ENCODE data around the gene ELL. TPM values are rescaled to one million over a fixed set of nuclear protein-coding genes. Genes with fewer than 3 reads are reported as not detected.

Gene ELL
- total and polyA plus RNA-seq, 2 experiments from 2014 or later: 11.3 to 20.1 TPM

DNA sequence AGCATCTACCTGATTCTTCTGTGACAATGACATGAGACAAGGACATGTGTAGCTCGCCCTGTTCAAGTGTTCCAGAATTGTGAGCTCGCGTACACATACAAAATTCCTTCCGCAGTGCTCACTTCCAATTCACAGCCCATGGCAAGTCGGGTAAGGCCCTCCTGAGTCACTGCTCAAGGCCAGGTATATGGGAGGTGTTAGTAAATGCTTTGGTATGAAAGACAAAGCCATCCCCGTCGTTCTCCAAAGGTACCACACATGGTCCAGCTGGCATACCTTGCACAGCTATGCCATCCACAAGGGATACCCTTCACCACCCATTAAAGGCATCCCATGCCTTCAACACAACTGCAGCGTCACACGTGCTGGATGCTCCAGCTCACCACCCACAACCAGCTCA lies 4.4 kb upstream of the ELL start (continued):
- no peak for TF ChIP-seq EZH2 (IDR thresholded peaks at IDR 0.05; ENCODE audit: low read depth, unreplicated experiment)
- TF ChIP-seq CREB1 (CRISPR knock-in tag; IDR thresholded peaks at IDR 0.05; ENCODE audit: low read depth): no peak
- no peak for TF ChIP-seq ZNF114 (CRISPR knock-in tag; IDR thresholded peaks at IDR 0.05)
- no peak for TF ChIP-seq EZH2phosphoT487 (IDR thresholded peaks at IDR 0.05; ENCODE audit: unreplicated experiment)
- TF ChIP-seq, protein P1, sequence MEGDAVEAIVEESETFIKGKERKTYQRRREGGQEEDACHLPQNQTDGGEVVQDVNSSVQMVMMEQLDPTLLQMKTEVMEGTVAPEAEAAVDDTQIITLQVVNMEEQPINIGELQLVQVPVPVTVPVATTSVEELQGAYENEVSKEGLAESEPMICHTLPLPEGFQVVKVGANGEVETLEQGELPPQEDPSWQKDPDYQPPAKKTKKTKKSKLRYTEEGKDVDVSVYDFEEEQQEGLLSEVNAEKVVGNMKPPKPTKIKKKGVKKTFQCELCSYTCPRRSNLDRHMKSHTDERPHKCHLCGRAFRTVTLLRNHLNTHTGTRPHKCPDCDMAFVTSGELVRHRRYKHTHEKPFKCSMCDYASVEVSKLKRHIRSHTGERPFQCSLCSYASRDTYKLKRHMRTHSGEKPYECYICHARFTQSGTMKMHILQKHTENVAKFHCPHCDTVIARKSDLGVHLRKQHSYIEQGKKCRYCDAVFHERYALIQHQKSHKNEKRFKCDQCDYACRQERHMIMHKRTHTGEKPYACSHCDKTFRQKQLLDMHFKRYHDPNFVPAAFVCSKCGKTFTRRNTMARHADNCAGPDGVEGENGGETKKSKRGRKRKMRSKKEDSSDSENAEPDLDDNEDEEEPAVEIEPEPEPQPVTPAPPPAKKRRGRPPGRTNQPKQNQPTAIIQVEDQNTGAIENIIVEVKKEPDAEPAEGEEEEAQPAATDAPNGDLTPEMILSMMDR (conservative IDR thresholded peaks at IDR 0.05; ENCODE audit: low read depth in 2 of 2): no peak
- no peak for TF ChIP-seq ZNF331 (CRISPR knock-in tag; IDR thresholded peaks at IDR 0.05; ENCODE audit: low read depth)

DNA sequence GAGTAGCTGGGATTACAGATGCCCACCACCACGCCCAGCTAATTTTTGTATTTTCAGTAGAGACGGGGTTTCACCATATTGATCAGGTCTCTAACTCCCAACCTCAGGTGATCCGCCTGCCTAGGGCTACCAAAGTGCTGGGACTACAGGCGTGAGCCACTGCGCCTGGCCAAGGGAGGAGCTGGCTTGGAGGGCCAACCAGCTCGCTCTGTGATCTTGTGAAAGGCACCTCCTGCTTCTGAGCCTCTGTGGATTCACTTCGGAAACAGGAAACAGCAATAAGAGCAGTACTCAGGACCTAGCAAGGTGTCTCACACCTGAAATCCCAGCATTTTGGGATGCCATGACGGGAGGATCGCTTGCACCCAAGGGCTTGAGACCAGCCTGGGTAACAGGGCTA lies 2.0 kb upstream of the ELL start:
- DNase-seq (ENCODE audit: low spot score) (peak; percentile 70), ATAC-seq (peak; percentile 2; the same call in 2 of the 3 replicates)
- Histone ChIP-seq H3K4me1 (ENCODE audit: insufficient read depth) (peaks cover 4% of the 10 kb centered on the region; the same call in 1 of the 2 replicates), H3K79me2 (replicated peaks; ENCODE audit: insufficient read depth) (peaks cover 21% of the 10 kb centered on the region), H3K27me3 (ENCODE audit: insufficient read depth) (no peaks in the 10 kb centered on the region), H4K20me1 (replicated peaks; ENCODE audit: insufficient read depth) (peaks cover 18% of the 10 kb centered on the region), H2AFZ (peak overlapping the region; percentile 0; the same call in 1 of the 2 replicates), H3K9me2 (ENCODE audit: insufficient read depth) (no peaks in the 10 kb centered on the region), H3K36me3 (ENCODE audit: insufficient read depth) (no peaks in the 10 kb centered on the region), H3K27ac (ENCODE audit: low read depth) (no peak overlapping the region), H3F3A (replicated peaks; ENCODE audit: low read depth) (peaks cover 12% of the 10 kb centered on the region), H3K4me2 (no peak overlapping the region), H3K4me3 (no peak overlapping the region)
- TF ChIP-seq, protein P1 (conservative IDR thresholded peaks at IDR 0.05; ENCODE audit: low read depth in 2 of 2): no peak
- TF ChIP-seq, protein P2, sequence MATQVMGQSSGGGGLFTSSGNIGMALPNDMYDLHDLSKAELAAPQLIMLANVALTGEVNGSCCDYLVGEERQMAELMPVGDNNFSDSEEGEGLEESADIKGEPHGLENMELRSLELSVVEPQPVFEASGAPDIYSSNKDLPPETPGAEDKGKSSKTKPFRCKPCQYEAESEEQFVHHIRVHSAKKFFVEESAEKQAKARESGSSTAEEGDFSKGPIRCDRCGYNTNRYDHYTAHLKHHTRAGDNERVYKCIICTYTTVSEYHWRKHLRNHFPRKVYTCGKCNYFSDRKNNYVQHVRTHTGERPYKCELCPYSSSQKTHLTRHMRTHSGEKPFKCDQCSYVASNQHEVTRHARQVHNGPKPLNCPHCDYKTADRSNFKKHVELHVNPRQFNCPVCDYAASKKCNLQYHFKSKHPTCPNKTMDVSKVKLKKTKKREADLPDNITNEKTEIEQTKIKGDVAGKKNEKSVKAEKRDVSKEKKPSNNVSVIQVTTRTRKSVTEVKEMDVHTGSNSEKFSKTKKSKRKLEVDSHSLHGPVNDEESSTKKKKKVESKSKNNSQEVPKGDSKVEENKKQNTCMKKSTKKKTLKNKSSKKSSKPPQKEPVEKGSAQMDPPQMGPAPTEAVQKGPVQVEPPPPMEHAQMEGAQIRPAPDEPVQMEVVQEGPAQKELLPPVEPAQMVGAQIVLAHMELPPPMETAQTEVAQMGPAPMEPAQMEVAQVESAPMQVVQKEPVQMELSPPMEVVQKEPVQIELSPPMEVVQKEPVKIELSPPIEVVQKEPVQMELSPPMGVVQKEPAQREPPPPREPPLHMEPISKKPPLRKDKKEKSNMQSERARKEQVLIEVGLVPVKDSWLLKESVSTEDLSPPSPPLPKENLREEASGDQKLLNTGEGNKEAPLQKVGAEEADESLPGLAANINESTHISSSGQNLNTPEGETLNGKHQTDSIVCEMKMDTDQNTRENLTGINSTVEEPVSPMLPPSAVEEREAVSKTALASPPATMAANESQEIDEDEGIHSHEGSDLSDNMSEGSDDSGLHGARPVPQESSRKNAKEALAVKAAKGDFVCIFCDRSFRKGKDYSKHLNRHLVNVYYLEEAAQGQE (IDR thresholded peaks at IDR 0.05; ENCODE audit: unreplicated experiment): no peak
- TF ChIP-seq NANOG (IDR thresholded peaks at IDR 0.05; ENCODE audit: borderline replicate concordance) (no peak), JUNB (IDR thresholded peaks at IDR 0.05; ENCODE audit: unreplicated experiment) (no peak), POLR2AphosphoS5 (IDR thresholded peaks at IDR 0.05; ENCODE audit: low read depth) (no peak), ZNF331 (CRISPR knock-in tag; IDR thresholded peaks at IDR 0.05; ENCODE audit: low read depth) (no peak), EZH2phosphoT487 (IDR thresholded peaks at IDR 0.05; ENCODE audit: unreplicated experiment) (no peak)
- TF ChIP-seq, protein P3, sequence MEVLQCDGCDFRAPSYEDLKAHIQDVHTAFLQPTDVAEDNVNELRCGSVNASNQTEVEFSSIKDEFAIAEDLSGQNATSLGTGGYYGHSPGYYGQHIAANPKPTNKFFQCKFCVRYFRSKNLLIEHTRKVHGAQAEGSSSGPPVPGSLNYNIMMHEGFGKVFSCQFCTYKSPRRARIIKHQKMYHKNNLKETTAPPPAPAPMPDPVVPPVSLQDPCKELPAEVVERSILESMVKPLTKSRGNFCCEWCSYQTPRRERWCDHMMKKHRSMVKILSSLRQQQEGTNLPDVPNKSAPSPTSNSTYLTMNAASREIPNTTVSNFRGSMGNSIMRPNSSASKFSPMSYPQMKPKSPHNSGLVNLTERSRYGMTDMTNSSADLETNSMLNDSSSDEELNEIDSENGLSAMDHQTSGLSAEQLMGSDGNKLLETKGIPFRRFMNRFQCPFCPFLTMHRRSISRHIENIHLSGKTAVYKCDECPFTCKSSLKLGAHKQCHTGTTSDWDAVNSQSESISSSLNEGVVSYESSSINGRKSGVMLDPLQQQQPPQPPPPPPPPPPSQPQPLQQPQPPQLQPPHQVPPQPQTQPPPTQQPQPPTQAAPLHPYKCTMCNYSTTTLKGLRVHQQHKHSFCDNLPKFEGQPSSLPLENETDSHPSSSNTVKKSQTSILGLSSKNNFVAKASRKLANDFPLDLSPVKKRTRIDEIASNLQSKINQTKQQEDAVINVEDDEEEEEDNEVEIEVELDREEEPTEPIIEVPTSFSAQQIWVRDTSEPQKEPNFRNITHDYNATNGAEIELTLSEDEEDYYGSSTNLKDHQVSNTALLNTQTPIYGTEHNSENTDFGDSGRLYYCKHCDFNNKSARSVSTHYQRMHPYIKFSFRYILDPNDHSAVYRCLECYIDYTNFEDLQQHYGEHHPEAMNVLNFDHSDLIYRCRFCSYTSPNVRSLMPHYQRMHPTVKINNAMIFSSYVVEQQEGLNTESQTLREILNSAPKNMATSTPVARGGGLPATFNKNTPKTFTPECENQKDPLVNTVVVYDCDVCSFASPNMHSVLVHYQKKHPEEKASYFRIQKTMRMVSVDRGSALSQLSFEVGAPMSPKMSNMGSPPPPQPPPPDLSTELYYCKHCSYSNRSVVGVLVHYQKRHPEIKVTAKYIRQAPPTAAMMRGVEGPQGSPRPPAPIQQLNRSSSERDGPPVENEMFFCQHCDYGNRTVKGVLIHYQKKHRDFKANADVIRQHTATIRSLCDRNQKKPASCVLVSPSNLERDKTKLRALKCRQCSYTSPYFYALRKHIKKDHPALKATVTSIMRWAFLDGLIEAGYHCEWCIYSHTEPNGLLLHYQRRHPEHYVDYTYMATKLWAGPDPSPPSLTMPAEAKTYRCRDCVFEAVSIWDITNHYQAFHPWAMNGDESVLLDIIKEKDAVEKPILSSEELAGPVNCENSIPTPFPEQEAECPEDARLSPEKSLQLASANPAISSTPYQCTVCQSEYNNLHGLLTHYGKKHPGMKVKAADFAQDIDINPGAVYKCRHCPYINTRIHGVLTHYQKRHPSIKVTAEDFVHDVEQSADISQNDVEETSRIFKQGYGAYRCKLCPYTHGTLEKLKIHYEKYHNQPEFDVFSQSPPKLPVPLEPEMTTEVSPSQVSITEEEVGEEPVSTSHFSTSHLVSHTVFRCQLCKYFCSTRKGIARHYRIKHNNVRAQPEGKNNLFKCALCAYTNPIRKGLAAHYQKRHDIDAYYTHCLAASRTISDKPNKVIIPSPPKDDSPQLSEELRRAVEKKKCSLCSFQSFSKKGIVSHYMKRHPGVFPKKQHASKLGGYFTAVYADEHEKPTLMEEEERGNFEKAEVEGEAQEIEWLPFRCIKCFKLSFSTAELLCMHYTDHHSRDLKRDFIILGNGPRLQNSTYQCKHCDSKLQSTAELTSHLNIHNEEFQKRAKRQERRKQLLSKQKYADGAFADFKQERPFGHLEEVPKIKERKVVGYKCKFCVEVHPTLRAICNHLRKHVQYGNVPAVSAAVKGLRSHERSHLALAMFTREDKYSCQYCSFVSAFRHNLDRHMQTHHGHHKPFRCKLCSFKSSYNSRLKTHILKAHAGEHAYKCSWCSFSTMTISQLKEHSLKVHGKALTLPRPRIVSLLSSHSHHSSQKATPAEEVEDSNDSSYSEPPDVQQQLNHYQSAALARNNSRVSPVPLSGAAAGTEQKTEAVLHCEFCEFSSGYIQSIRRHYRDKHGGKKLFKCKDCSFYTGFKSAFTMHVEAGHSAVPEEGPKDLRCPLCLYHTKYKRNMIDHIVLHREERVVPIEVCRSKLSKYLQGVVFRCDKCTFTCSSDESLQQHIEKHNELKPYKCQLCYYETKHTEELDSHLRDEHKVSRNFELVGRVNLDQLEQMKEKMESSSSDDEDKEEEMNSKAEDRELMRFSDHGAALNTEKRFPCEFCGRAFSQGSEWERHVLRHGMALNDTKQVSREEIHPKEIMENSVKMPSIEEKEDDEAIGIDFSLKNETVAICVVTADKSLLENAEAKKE (CRISPR knock-in tag; IDR thresholded peaks at IDR 0.05): no peak
- no peaks in the 10 kb centered on the region for H3K9me3 Mint-ChIP-seq
- H3K27me3 Mint-ChIP-seq (ENCODE audit: insufficient read depth, low read depth, poor library complexity): peaks cover 12% of the 10 kb centered on the region
- H3K4me3 Mint-ChIP-seq: no peak overlapping the region
- peaks cover 3% of the 10 kb centered on the region; the same call in 2 of the 3 replicates for H3K4me1 Mint-ChIP-seq
- H3K27ac Mint-ChIP-seq: no peak overlapping the region
- no peaks in the 10 kb centered on the region for H3K36me3 Mint-ChIP-seq (ENCODE audit: low read depth)
